DOHH2 (cell line): ENCODE results near the gene DDX1.

Experiments
- EZH2phosphoT487 ChIP-seq: fragments of 200-600 bp; sonication (generic); IDR thresholded peaks from 2 replicates; pipeline ENCODE4 v1.6.1; 2017; ENCODE audit warnings: borderline replicate concordance, mild to moderate bottlenecking, antibody characterized with exemption, low read length, moderate library complexity, mixed read lengths
- TF ChIP-seq, protein P1 (sequence below): fragments of 200-600 bp; sonication (generic); IDR thresholded peaks from one replicate; pipeline ENCODE4 v1.5.1; 2014; ENCODE audit warnings: antibody characterized with exemption, mild to moderate bottlenecking, low read depth, low read length; ENCODE audit not compliant: poor library complexity, severe bottlenecking

DNA sequence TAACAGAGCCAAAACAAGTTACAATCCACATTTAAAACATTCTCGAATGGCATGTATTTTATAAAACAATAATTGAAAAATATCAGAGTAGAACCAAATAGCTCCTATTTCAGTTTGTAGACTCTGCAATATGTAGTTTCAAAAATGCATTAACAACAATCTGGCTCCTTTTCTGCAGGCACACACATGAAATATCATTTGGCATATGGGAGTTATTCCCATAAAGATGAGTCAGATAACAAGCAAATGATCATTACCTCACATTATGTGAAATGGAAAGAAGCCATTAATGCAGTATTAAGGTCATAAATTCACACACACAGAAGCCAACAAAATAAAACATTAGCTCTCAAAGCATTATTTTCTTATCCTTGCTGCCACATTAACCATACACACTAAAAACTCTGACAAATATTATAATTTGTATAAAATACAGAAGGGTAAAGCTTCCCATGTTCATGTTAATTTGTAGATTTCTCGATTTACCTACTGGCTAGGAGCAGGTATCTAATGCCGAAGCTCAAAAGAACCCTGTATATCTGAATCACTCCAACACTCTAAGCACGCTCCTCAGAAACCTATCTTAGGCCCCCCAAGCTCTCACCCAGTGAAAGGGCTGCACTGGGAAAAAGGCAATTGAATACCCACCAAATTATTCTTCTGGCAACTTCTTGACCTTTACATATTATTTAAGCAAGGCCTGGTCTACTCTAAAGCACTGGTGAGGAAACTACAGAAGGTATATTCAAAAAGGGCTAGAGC lies 44.4 kb upstream of the DDX1 start:
- TF ChIP-seq, protein P1, sequence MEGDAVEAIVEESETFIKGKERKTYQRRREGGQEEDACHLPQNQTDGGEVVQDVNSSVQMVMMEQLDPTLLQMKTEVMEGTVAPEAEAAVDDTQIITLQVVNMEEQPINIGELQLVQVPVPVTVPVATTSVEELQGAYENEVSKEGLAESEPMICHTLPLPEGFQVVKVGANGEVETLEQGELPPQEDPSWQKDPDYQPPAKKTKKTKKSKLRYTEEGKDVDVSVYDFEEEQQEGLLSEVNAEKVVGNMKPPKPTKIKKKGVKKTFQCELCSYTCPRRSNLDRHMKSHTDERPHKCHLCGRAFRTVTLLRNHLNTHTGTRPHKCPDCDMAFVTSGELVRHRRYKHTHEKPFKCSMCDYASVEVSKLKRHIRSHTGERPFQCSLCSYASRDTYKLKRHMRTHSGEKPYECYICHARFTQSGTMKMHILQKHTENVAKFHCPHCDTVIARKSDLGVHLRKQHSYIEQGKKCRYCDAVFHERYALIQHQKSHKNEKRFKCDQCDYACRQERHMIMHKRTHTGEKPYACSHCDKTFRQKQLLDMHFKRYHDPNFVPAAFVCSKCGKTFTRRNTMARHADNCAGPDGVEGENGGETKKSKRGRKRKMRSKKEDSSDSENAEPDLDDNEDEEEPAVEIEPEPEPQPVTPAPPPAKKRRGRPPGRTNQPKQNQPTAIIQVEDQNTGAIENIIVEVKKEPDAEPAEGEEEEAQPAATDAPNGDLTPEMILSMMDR: no peak
- TF ChIP-seq EZH2phosphoT487: no peak
